ENCODE data around the gene SOBP.

GRCh38 chr6:107539409-107539808, 49.5 kb downstream of the SOBP start:
- TF ChIP-seq GATA2 (IDR thresholded peaks at IDR 0.05; ENCODE audit: low read depth, low read length) (peak; percentile 78), GATA3 (IDR thresholded peaks at IDR 0.05; ENCODE audit: low read depth, low read length) (peak; percentile 49; the same call in 1 of the 2 replicates)

Data from SH-SY5Y (cell line).